Heart right ventricle (tissue), 16 donors: Measurements from ENCODE around the gene SEMA7A. TPM values are rescaled to one million over a fixed set of nuclear protein-coding genes. Genes with fewer than 3 reads are reported as not detected.
A peak's percentile ranks its signal among the peaks of the same experiment; 100 is the strongest.
"Not testable (repeated sequence)": the region's sequence is repeated elsewhere in the genome, so short reads cannot be mapped to it uniquely, and the experiment has no call there.

ENCODE experiments used
- ATAC-seq, 8 donors: fragments of 200-7000 bp; cut with Tn5 transposase; one replicate each; pipeline ENCODE4 v1.9.1; 2020; ENCODE audit warnings: mild to moderate bottlenecking in 8 of 8, moderate library complexity in 8 of 8, moderate number of reproducible peaks in 1 of 8
- DNase-seq, 2 donors: peaks; one replicate each; pipeline ENCODE4 v3.0.0-alpha.2; 2020
- H3K27ac ChIP-seq, 10 donors: fragments of 200-600 bp; sonication (generic) in 2 of 10; one replicate each; pipeline versions ENCODE4 v1.5.0 to v1.8.0; 2020 to 2022; ENCODE audit warnings: mild to moderate bottlenecking in 3 of 10
- H3K27me3 ChIP-seq, 7 donors: fragments of 200-600 bp; one replicate each; pipeline ENCODE4 v1.8.0; 2021 to 2022; ENCODE audit warnings: mild to moderate bottlenecking in 2 of 7
- H3K36me3 ChIP-seq, 9 donors: fragments of 200-600 bp; sonication (generic) in 1 of 9; one replicate each; pipeline versions ENCODE4 v1.5.0 to v1.8.0; 2020 to 2022; ENCODE audit warnings: mild to moderate bottlenecking in 2 of 9
- H3K4me1 ChIP-seq, 9 donors: fragments of 200-600 bp; sonication (generic) in 1 of 9; one replicate each; pipeline versions ENCODE4 v1.5.0 to v1.8.0; 2020 to 2022; ENCODE audit warnings: mild to moderate bottlenecking in 4 of 9
- H3K4me3 ChIP-seq, 10 donors: fragments of 200-600 bp; sonication (generic) in 2 of 10; one replicate each; pipeline versions ENCODE4 v1.5.0 to v1.8.0; 2020 to 2022; ENCODE audit warnings: mild to moderate bottlenecking in 7 of 10, moderate library complexity in 2 of 10
- H3K9me3 ChIP-seq, 11 donors: fragments of 200-600 bp in 10 of 11; sonication (generic) in 2 of 11; one replicate each; pipeline versions ENCODE4 v1.5.0 to v1.8.0; 2013 to 2022; ENCODE audit warnings: mild to moderate bottlenecking in 2 of 11, control low read depth in 1 of 11, moderate library complexity in 1 of 11
- WGBS, 2 donors: extraction: QIAGEN DNeasy Blood & Tissue Kit; methylation state at CpG; one replicate each; pipeline ENCODE4 v1.1.7; 2013; ENCODE audit warnings: inconsistent platforms in 1 of 2; 5-methylcytosine and 5-hydroxymethylcytosine counted together
- intact Hi-C, 10 donors: fragments of 100-400 bp; cut with DNase I; formaldehyde crosslinking; loops; one replicate each; pipeline versions ENCODE4 v1.11.1 to v1.14.2; 2022
- polyA plus RNA-seq, 2 donors: library from polyadenylated mRNA; stranded (reverse); fragments of 200-250 nt; gene quantifications; one replicate each; pipeline ENCODE4 v1.2.3, GENCODE V29; 2013
- total RNA-seq, 10 donors: library from RNA; stranded (reverse); fragmentation: NEBNext Ultra II Directional in 3 of 10; extraction: Animal tissue kit (Norgen Biotek cat#: 25700) in 3 of 10; gene quantifications; one replicate each; pipeline versions ENCODE4 v1.2.1 to v1.2.4, GENCODE V29; 2021 to 2023
- TF ChIP-seq, protein P1 (sequence below), 9 donors: fragments of 200-600 bp; sonication (generic) in 2 of 9; IDR thresholded peaks; one replicate each; pipeline versions ENCODE4 v1.5.0 to v1.8.0; 2021 to 2022; ENCODE audit warnings: antibody characterized with exemption in 9 of 9, mild to moderate bottlenecking in 5 of 9, moderate library complexity in 1 of 9
- donor health status: Arrhythmogenic right ventricular cardiomyopathy.
- donor health status: ischemic (EF 13 %, LVEDD 7.1; RV severe dilation, severe dysfunction).
- donor health status: healthy with polysubstance abuse.
- donor health status: DM: no; HTN: yes; CAD: no.
- donor health status: DM: no; HTN: no; CAD: no.
- donor health status: ischemic (EF 25% LVEDD 6.9; RV normal size, moderate dysfunction).
- donor health status: ischemic (EF 25% LVEDD 5.7; RV mildly dilated, moderate dysfunction).
- donor health status: healthy.
- donor health status: DM: yes; HTN: yes; CAD: no.
- donor health status: Ischemic cardiomyopathy.
- donor health status: ischemic (EF 35%, LVEDD 5.7; RV mildly dilated, moderate dysfunction).
- donor health status: nonischemic (EF 11% LVEDD 7.7; RV severe dilation, severe dysfunction).
- donor health status: DM: yes; HTN: yes; CAD: no.
- donor health status: PGD.
- donor health status: ischemic (EF 29% LVEDD 5.4; RV normal size, mild dysfunction).
- donor health status: nonischemic (EF 23%, LVEDD 6.1; RV moderate dilation, normal function).

Gene SEMA7A
- total and polyA plus RNA-seq, 12 donors, result 0.59 to 5.1 (median 1.6) TPM

DNA sequence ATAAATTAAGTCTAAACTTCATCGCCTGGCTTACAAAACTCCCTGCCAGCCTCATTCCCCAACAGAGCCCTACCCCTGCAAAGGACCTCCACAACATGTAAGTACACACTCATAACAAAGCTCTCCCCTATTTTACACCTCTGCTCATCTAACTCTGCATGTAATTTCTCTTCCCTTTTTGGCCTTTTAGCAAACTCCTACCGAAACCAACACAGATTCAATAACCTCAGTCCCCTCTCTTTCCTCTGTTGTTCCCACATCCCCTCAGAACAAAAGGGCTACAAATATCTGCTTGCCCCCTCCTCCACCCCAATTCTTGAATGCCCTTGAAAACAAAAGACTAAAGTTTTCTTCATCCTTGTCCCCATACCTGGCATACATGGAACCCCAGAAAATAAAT lies 26.5 kb upstream of the SEMA7A start:
- WGBS, 2 donors, result 57 to 60% methylated on average over 2 of the region's 2 CpGs
- intact Hi-C loops, result loop anchor here in 7 of 10 donors (2.0 to 10.0 kb wide), 8 partner anchors 75 to 157 kb away; partner anchors contain the start of genes ARID3B (in 4 of the 7) and CLK3 (in 3 of the 7)
- Histone ChIP-seq H3K27me3 (no peaks in the 10 kb centered on the region), H3K4me1 (peaks cover 0 to 25% (median 18%) of the 10 kb centered on the region in 9 donors), H3K36me3 (peaks cover 0 to 36% (median 22%) of the 10 kb centered on the region in 9 donors), H3K4me3 (peak overlapping the region; percentile 48 to 95 (median 72)), H3K9me3 (peaks cover 0 to 6% (median 0%) of the 10 kb centered on the region in 11 donors), H3K27ac (peak overlapping the region in 9 of 10 donors; percentile 79 to 92 (median 88))
- ATAC-seq (no peak), DNase-seq (no peak)
- TF ChIP-seq, protein P1, sequence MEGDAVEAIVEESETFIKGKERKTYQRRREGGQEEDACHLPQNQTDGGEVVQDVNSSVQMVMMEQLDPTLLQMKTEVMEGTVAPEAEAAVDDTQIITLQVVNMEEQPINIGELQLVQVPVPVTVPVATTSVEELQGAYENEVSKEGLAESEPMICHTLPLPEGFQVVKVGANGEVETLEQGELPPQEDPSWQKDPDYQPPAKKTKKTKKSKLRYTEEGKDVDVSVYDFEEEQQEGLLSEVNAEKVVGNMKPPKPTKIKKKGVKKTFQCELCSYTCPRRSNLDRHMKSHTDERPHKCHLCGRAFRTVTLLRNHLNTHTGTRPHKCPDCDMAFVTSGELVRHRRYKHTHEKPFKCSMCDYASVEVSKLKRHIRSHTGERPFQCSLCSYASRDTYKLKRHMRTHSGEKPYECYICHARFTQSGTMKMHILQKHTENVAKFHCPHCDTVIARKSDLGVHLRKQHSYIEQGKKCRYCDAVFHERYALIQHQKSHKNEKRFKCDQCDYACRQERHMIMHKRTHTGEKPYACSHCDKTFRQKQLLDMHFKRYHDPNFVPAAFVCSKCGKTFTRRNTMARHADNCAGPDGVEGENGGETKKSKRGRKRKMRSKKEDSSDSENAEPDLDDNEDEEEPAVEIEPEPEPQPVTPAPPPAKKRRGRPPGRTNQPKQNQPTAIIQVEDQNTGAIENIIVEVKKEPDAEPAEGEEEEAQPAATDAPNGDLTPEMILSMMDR (IDR thresholded peaks at IDR 0.05), result no peak

DNA sequence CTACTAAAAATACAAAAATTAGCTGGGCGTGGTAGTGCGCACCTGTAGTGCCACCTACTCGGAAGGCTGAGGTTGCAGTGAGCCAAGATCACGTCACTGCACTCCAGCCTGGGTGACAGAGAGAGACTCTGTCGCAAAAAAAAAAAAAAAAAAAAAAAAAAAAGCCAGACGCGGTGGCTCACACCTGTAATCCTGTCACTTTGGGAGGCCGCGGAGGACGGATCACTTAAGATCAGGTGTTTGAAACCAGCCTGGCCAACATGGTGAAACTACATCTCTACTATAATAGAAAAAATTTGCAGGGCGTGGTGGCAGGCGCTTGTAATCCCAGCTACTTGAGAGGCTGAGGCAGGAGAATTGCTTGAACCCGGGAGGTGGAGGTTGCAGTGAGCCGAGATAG lies 26.0 kb upstream of the SEMA7A start:
- Histone ChIP-seq H3K4me1 (peaks cover 0 to 29% (median 18%) of the 10 kb centered on the region in 9 donors), H3K4me3 (peak overlapping the region in 5 of 10 donors; percentile 66 to 75 (median 72)), H3K36me3 (peaks cover 0 to 41% (median 27%) of the 10 kb centered on the region in 9 donors), H3K27ac (peak overlapping the region in 2 of 10 donors; percentile 89 to 92)
- not testable (repeated sequence) for ATAC-seq, H3K27me3 ChIP-seq, DNase-seq, H3K9me3 ChIP-seq
- intact Hi-C loops, result loop anchor here in 7 of 10 donors (2.0 to 10.0 kb wide), 8 partner anchors 75 to 158 kb away; partner anchors contain the start of genes ARID3B (in 4 of the 7) and CLK3 (in 3 of the 7)
- WGBS, 2 donors, result 95 to 96% methylated on average over 11 to 14 of the region's 14 CpGs

DNA sequence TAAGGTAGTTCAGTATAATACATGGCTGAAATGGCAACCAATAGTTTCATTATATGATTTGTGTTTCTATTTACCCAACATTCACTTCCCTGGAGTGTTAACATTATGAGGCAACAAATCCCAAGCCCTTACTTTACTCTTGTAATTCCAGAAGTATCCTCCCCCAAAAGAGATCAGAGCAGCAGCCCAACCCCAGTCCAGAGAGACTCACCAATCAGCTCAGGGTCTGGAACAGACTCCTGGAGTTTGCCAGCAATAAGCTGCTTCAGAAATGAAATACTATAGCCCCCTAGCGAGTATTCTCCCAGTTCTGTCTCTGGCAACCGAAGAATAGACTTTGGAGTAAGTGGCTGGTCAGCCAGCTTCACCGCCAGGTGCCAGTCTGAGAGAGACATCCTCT lies 24.7 kb upstream of the SEMA7A start:
- peaks cover 0 to 40% (median 18%) of the 10 kb centered on the region in 9 donors for H3K4me1 ChIP-seq
- intact Hi-C loops, result no loop called here
- ATAC-seq (no peak), DNase-seq (no peak)
- H3K4me3 ChIP-seq, result no peak overlapping the region
- H3K27ac ChIP-seq, result no peak overlapping the region
- no peaks in the 10 kb centered on the region for H3K27me3 ChIP-seq
- H3K36me3 ChIP-seq, result peaks cover 0 to 54% (median 32%) of the 10 kb centered on the region in 9 donors
- WGBS, 2 donors, result 94 to 95% methylated on average over 3 of the region's 3 CpGs
- TF ChIP-seq, protein P1 (IDR thresholded peaks at IDR 0.05), result no peak
- H3K9me3 ChIP-seq, result no peaks in the 10 kb centered on the region

DNA sequence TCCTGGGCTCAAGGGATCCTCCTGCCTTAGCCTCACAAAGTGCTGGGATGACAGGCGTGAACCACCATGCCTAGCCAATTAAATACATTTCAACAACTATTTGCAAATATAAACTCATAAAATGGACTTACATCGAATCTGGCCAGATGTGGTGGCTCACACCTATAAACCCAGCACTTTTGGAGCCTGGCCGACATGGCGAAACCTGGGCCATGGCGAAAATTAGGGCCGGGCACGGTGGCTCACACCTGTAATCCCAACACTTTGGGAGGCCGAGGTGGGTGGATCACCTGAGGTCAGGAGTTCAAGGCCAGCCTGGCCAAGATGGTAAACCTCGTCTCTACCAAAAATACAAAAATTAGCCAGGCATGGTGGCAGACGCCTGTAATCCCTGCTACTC lies 23.3 kb upstream of the SEMA7A start:
- Histone ChIP-seq H3K4me1 (peaks cover 0 to 31% (median 15%) of the 10 kb centered on the region in 9 donors), H3K36me3 (peaks cover 0 to 69% (median 45%) of the 10 kb centered on the region in 9 donors)
- intact Hi-C loops, H3K9me3 ChIP-seq, DNase-seq, H3K27me3 ChIP-seq, H3K4me3 ChIP-seq, ATAC-seq, H3K27ac ChIP-seq: not testable (repeated sequence)
- WGBS, 2 donors, result 97 to 98% methylated on average over 10 of the region's 10 CpGs

DNA sequence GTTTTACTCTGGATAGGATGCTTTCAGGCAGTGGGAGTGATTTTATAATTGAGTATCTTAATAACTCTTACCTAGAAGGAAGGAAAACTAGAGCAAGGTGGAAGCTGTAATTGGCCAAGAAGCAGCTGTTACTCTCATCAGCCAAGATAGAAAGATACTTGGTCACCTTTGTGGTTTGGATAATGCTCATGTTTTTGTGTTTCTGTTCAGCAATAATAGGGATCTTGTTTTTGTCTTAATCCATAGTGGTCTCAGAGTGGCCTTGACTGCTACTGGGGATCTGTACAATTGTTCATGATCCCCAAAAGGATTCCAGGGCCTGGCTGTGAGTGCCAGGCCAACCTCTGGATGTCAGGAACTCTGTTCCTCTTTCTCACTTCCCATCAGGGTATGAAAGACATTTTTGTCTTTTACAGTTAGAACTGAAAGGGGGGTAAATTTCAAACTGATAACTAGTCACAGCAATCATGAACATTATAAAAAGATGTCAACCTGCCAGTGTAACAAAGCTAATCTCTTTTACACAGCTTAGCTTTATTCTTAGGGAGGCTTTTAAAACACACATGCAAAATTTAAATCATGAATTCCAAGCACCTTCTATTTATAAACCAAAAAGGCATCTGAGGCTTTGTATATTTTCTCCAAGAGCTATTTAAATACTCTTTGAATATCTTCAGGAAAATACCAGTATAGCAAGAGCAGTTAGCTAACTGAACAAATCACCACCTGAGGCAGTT lies 21.2 kb upstream of the SEMA7A start:
- DNase-seq, result no peak
- Histone ChIP-seq H3K9me3 (no peaks in the 10 kb centered on the region), H3K27ac (peak overlapping the region in 1 of 10 donors; percentile 7), H3K27me3 (no peaks in the 10 kb centered on the region), H3K36me3 (peaks cover 0 to 90% (median 56%) of the 10 kb centered on the region in 9 donors), H3K4me1 (peaks cover 0 to 17% (median 5%) of the 10 kb centered on the region in 9 donors), H3K4me3 (no peak overlapping the region)
- intact Hi-C loops, result no loop called here
- TF ChIP-seq, protein P1 (IDR thresholded peaks at IDR 0.05), result no peak
- ATAC-seq, result no peak
